Activated CD8-positive, alpha-beta T cell treated with anti-CD3 and anti-CD28 coated beads for 36 hours (primary cell): ENCODE data around the gene TLX1. TPM values are rescaled to one million over a fixed set of nuclear protein-coding genes. Genes with fewer than 3 reads are reported as not detected.

Experiments used
- ATAC-seq: fragments of 200-7000 bp; cut with Tn5 transposase; one replicate; pipeline ENCODE4 v1.10.0; 2021; ENCODE audit warnings: mild to moderate bottlenecking, moderate library complexity
- CTCF ChIA-PET: fragments of 350-600 bp; sonication (Branson Sonifier 250); formaldehyde crosslinking; loops from one replicate; lab custom pipeline; 2021; ENCODE audit warnings: antibody characterized with exemption; lab: Charles Lee
- POLR2A ChIA-PET: fragments of 350-600 bp; sonication (Branson Sonifier 250); formaldehyde crosslinking; loops from one replicate; lab custom pipeline; 2021; ENCODE audit warnings: antibody characterized with exemption; lab: Charles Lee
- DNase-seq: peaks from one replicate; pipeline ENCODE4 v3.0.0-alpha.2; 2020
- H3K27ac Mint-ChIP-seq: one replicate; pipeline ENCODE4 v1.8.0; 2021; ENCODE audit warnings: mild to moderate bottlenecking, mixed read lengths
- H3K27me3 Mint-ChIP-seq: one replicate; pipeline ENCODE4 v1.8.0; 2021; ENCODE audit warnings: mixed read lengths
- H3K36me3 Mint-ChIP-seq: one replicate; pipeline ENCODE4 v1.8.0; 2021; ENCODE audit warnings: low read depth, mixed read lengths
- H3K4me1 Mint-ChIP-seq: one replicate; pipeline ENCODE4 v1.8.0; 2021; ENCODE audit warnings: low read depth, mixed read lengths
- H3K4me3 Mint-ChIP-seq: one replicate; pipeline ENCODE4 v1.8.0; 2021; ENCODE audit warnings: mild to moderate bottlenecking, moderate library complexity, mixed read lengths
- H3K9me3 Mint-ChIP-seq: one replicate; pipeline ENCODE4 v1.8.0; 2021; ENCODE audit warnings: mixed read lengths
- CTCF ChIP-seq: fragments of 200-600 bp; IDR thresholded peaks from one replicate; pipeline ENCODE4 v1.8.0; 2022; ENCODE audit warnings: antibody characterized with exemption, mild to moderate bottlenecking
- intact Hi-C: fragments of 100-400 bp; cut with micrococcal nuclease; formaldehyde crosslinking; loops from one replicate; pipeline ENCODE4 v1.10.0; 2022
- total RNA-seq, 2 experiments: library from RNA; stranded (reverse); gene quantifications; one replicate each; pipeline ENCODE4 v1.2.3, GENCODE V29; 2021

The TLX1 gene
- total RNA-seq, 2 experiments from 2014 or later: not detected

- POLR2A ChIA-PET: no interaction called here
- H3K4me3 Mint-ChIP-seq: peak overlapping the region; percentile 73
- H3K27me3 Mint-ChIP-seq: peaks cover 45% of the 10 kb centered on the region
Measured at GRCh38 chr10:101120884-101121653, 10.0 kb upstream of the TLX1 start.

GRCh38 chr10:101121654-101122031, 9.5 kb upstream of the TLX1 start:
- Mint-ChIP-seq H3K36me3 (no peaks in the 10 kb centered on the region), H3K27me3 (peaks cover 47% of the 10 kb centered on the region), H3K4me1 (peaks cover 26% of the 10 kb centered on the region), H3K27ac (no peak overlapping the region), H3K9me3 (no peaks in the 10 kb centered on the region), H3K4me3 (peak overlapping the region; percentile 73)
- ChIA-PET POLR2A (no interaction called here), CTCF (interaction anchor here (1.0 to 4.8 kb wide), 6 partner anchors 20 to 93 kb away, joined by 3 to 49 read pairs (median 5); no protein-coding TSS in a partner anchor)
- TF ChIP-seq CTCF: no peak
- DNase-seq (no peak), ATAC-seq (no peak)
- intact Hi-C loops: no loop called here

More at GRCh38 chr10:101120884-101121653, 10.0 kb upstream of the TLX1 start:
- CTCF ChIA-PET: interaction anchor here (1.0 to 4.8 kb wide), 4 partner anchors 21 to 93 kb away, joined by 3 to 49 read pairs (median 18); no protein-coding TSS in a partner anchor
- Mint-ChIP-seq H3K36me3 (no peaks in the 10 kb centered on the region), H3K27ac (peak overlapping the region; percentile 52), H3K4me1 (peaks cover 26% of the 10 kb centered on the region), H3K9me3 (no peaks in the 10 kb centered on the region)
- ATAC-seq: peak; percentile 77
- intact Hi-C loops: no loop called here
- no peak for TF ChIP-seq CTCF
- DNase-seq: peak; percentile 58

GRCh38 chr10:101122270-101123084, 8.6 kb upstream of the TLX1 start:
- CTCF ChIA-PET: interaction anchor here (0.8 to 4.8 kb wide), 8 partner anchors 17 to 92 kb away, joined by 3 to 49 read pairs (median 4); no protein-coding TSS in a partner anchor
- TF ChIP-seq CTCF: no peak
- Mint-ChIP-seq H3K4me3 (no peak overlapping the region), H3K4me1 (peaks cover 26% of the 10 kb centered on the region), H3K27ac (no peak overlapping the region), H3K36me3 (no peaks in the 10 kb centered on the region), H3K27me3 (peaks cover 53% of the 10 kb centered on the region), H3K9me3 (no peaks in the 10 kb centered on the region)
- intact Hi-C loops: no loop called here
- DNase-seq: no peak
- POLR2A ChIA-PET: interaction anchor here (0.8 to 1.6 kb wide), 2 partner anchors 12 to 14 kb away, joined by 3 to 6 read pairs; no protein-coding TSS in a partner anchor
- ATAC-seq: no peak

- ChIA-PET POLR2A (interaction anchor here (0.8 to 1.6 kb wide), 3 partner anchors 11 to 96 kb away, joined by 3 to 6 read pairs (median 3); no protein-coding TSS in a partner anchor), CTCF (interaction anchor here (0.8 to 4.8 kb wide), 7 partner anchors 16 to 80 kb away, joined by 3 to 49 read pairs (median 5); no protein-coding TSS in a partner anchor)
- H3K9me3 Mint-ChIP-seq: no peaks in the 10 kb centered on the region
- peaks cover 57% of the 10 kb centered on the region for H3K27me3 Mint-ChIP-seq
- no peak for DNase-seq
- ATAC-seq: no peak
- intact Hi-C loops: no loop called here
- no peak overlapping the region for H3K27ac Mint-ChIP-seq
- H3K4me3 Mint-ChIP-seq: no peak overlapping the region
- H3K36me3 Mint-ChIP-seq: no peaks in the 10 kb centered on the region
- no peak for TF ChIP-seq CTCF
- H3K4me1 Mint-ChIP-seq: peaks cover 26% of the 10 kb centered on the region
Measured at GRCh38 chr10:101123085-101123814, 7.8 kb upstream of the TLX1 start.
